Jurkat, Clone E6-1 (cell line): ENCODE data around the gene ZFR2.
"Not testable (repeated sequence)": the region's sequence is repeated elsewhere in the genome, so short reads cannot be mapped to it uniquely, and the experiment has no call there.

Experiments
- DNase-seq: peaks from one replicate; pipeline ENCODE4 v3.0.0-alpha.2; 2011; ENCODE audit warnings: low read depth, low spot score
- H3K4me3 ChIP-seq: 2 replicates; pipeline ENCODE4 v1.5.1; 2011; ENCODE audit warnings: mild to moderate bottlenecking, low read length, control low read depth, moderate library complexity

ZFR2 gene

DNA sequence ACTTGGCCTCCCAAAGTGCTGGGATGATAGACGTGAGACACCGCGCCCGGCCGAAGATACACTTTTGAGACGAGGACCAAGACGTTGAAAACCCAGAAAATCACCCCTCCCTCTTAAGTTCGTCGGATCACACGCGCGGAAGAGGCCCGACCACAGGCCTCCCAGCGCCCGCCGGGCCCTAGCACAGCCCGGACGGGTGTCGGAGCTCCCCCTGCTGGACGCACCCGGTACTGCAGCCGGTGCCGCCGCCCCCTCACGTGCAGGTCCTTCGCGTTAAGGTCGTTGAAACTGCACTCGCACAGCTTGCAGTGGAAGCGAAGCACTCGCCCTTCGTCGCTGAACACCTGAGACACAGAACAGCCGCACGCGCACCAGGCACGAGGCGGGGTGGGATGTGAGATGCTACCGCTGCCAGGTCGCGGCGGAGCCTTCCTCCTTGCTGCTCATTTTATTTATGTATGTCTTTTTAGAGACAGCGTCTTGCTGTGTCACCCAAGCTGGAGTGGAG lies 46.9 kb downstream of the ZFR2 start:
- DNase-seq, result peak; percentile 69
- no peak overlapping the region for H3K4me3 ChIP-seq

DNA sequence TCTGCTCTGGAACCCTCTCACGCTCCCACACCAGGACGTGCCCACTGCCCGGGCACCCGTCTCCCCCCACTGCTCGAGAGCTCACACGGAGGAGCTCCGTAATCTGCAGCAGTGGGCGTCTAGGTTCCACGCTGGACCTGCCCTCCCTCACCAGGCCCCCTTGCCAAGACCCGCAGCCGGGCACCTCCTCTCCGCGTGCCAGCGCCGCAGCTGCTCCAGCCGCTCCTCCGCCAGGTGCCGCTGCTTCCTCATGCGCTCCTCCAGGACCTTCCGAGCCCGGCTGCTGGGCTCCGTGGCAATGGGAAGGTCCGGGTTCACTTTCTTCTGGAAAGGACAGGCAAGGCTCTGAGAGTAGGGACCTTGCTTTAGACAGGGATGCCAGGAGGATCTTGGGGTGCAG lies 47.7 kb downstream of the ZFR2 start:
- H3K4me3 ChIP-seq, result no peak overlapping the region

DNA sequence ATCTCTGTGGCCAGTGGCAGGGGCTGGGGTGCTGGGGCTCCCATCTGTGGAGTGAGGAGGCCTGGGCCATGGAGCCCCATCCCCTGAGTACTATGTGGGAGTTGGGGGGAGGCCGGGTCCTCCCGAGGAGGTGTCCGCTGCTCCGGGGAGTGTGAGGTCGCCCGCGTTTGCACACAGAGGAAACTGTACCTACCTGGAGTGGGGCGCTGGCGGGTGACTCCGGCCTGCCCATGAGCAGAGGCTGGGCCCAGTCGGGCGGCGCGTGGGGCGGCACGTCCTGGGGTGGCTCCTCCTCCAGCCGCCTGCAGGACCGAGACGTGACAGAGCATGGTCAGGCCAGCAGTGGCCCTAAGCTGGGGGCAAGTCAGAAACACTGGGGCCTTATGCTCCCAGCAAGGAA lies 48.8 kb downstream of the ZFR2 start:
- DNase-seq, result no peak
- no peak overlapping the region for H3K4me3 ChIP-seq

More for the DNA sequence above, 47.7 kb downstream of the ZFR2 start:
- DNase-seq, result no peak

DNA sequence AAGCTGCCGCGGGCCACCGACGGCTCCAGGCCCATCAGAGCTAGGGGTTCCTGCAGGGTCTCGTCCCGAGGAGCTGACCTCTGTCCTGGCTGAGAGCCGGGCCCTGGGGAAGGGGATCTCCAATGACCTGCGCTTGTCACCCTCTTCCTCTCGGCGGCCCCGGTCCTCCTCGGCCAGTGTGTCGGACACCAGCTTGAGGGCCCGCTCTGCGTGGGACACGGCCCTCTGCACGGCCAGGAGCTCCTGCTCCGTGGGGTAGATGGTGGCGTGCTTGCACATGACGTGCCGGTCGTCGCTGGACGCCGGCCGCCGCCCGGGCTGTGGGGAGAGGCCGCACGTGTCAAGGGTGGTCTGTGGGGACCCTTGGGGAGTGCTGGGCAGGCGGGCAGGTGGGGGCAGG lies 49.9 kb downstream of the ZFR2 start:
- no peak for DNase-seq
- no peak overlapping the region for H3K4me3 ChIP-seq

- no peak overlapping the region for H3K4me3 ChIP-seq
- no peak for DNase-seq
These were observed 50.4 kb downstream of the ZFR2 start for GRCh38 chr19:3818466-3818865.

DNA sequence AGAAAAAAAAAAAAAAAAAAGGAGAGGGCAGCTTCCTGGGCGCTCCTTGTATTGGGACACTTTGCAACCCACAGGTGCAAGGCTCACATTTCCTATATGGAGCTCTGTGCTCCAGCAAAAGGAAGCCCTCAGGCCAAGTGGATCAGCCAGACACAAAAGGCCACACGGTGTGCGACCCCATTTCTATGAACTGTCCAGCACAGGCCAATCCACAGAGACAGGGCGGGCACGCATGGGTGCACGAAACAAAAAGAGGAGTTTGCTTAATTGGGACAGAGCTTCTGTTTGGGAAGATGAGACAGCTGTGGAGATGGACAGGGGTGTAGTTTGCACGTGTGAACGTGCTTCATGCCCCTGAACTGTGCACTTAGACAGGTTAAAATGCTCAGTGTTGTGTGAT lies 51.1 kb downstream of the ZFR2 start:
- no peak overlapping the region for H3K4me3 ChIP-seq
- no peak for DNase-seq

GRCh38 chr19:3816566-3817218 lies 52.1 kb downstream of the ZFR2 start:
- no peak overlapping the region for H3K4me3 ChIP-seq
- DNase-seq, result no peak

DNA sequence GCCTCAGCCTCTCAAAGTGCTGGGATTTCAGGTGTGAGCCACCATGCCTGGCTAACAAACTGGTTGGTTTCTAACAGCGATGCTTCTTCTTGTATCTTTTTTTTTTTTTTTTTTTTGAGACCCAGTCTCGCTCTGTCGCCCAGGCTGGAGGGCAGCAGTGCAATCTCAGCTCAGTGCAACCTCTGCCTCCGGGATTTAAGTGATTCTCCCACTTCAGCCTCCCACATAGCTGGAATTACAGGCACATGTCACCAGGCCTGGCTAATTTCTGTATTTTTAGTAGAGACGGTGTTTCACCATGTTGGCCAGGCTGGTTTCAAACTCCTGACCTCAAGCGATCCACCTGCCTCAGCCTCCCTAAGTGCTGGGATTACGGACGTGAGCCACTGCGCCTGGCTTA lies 52.7 kb downstream of the ZFR2 start:
- DNase-seq, H3K4me3 ChIP-seq: not testable (repeated sequence)

DNA sequence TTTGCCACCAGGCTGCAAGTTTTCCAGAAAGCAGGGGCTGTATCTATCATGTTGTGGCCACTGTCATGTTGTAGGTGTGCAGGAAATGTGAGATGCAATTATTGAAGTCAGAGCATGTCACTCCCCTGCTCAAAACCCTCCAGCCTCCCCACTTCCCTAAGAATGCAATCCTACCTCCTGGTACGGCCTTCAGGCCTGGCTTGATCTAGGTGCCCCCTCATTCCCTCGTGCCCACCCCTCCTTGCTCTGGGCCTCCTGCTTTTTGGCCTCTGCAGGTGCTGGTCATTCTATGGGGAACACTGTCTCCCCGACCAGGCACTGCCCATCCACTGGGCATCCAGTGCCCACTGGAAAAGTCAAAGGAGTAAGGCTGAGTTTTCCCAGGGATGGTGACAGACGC lies 54.2 kb downstream of the ZFR2 start:
- no peak overlapping the region for H3K4me3 ChIP-seq
- DNase-seq, result no peak

DNA sequence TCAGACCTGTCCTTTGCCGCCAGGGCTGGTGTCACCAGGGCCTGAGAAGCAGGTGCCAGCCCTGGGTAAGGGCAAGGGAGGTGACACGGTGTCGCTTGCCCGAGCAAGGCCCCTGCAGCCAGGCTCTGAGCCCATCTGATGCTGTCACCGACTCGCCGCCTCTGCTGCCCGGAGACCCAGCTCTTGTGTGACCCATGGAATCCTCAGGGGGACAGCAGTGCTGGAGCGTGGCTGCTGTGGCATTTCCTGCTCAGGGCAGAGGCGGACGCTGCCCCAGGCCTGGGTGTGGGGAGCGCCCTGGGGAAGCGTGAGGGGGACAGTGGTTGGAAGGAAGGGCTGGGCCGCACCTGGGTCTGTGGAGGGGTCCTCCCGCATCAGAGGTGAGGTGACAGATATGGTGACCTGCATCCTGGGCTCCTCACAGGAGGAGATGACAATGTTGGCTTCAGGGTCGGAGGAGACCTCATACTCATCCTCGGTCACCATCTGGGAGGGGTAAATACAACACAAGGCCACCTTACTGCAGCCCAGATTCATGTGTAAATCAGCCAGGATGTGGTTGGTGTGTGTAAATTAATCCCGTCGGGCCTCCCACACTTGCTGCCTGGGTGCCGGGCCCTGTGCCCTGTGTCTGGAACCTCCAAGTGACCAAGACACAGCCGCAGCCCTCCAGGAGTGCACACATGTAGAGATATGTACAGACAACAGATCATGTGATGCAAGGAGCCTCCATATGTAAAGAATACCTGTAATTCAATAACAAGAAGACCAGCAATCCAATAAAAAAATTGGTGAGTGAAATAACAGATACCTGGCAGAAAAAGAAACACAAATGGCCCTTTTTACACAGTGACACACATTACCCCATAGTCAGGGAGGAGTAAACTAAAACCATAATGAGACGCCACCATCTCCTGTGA lies 55.1 kb downstream of the ZFR2 start:
- H3K4me3 ChIP-seq, result no peak overlapping the region
- no peak for DNase-seq

DNA sequence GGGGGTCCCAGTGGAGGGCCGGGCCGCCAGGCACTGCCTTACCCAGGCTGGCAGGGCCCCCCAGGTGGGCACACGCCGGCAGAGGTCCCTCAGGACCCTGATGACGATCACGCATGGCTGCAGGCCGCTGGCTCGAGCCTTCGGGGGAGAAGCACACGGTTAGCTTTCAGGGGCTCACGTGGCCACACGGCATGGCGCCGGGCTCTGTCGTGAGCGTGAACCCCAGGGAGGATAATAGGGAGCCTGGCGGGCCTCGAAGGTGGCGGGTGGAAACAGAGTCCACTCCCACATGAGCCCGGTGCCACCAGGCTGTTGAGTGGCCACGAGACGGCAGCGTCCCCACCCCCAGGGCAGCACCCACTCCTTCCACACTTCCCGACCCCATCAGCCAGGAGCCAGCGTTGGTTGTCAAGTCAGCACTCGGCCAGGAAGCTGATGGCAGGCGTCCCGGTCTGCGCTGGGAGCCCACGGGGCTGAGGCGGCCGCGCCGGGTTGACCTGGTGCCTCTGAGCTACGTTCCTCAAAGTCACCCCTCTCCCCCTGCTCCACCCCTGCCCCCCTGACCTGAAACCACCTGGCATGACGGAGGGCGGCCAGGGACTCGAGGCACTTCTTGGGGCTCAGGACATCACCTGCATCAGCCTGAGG lies 58.0 kb downstream of the ZFR2 start:
- DNase-seq, result no peak
- no peak overlapping the region for H3K4me3 ChIP-seq

DNA sequence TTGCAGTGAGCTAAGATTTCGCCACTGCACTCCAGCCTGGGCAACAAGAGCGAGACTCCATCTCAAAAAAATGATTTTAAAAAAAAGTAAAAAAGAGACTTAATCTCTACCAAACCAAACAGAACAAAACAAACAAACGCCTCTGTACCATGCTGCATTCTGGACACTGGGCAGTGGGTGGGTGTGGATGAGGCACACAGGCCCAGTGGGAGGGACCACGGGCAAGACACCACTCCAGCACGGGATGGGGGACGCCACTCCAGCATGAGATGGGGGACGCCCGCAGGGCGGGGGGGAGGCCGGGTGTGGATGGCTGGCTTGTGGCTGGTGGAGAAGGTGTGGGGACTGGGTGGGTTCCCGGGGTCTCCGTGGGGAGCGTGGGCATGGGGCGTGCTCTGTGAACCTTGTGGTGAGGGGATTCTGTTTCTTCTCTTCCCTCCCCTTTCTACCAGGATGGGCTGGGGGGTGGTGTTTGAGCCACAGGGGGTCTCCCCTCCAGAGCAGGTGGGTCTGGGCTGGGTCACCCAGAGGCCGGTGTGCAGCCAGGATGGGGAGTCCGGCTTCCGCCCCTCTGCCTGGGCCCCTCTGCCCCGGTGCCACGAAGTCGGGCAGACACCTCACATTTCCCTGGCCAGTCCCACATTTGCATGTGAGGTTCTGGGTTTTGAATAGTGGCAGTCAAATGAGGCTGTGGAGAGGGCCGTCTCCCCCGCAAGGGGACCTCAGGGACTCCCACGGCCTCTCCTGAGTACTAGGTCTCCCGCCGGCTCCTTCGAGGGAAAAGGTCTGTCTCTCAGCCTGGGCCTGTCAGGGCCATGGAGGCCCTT lies 58.7 kb downstream of the ZFR2 start:
- H3K4me3 ChIP-seq, result no peak overlapping the region
- no peak for DNase-seq

DNA sequence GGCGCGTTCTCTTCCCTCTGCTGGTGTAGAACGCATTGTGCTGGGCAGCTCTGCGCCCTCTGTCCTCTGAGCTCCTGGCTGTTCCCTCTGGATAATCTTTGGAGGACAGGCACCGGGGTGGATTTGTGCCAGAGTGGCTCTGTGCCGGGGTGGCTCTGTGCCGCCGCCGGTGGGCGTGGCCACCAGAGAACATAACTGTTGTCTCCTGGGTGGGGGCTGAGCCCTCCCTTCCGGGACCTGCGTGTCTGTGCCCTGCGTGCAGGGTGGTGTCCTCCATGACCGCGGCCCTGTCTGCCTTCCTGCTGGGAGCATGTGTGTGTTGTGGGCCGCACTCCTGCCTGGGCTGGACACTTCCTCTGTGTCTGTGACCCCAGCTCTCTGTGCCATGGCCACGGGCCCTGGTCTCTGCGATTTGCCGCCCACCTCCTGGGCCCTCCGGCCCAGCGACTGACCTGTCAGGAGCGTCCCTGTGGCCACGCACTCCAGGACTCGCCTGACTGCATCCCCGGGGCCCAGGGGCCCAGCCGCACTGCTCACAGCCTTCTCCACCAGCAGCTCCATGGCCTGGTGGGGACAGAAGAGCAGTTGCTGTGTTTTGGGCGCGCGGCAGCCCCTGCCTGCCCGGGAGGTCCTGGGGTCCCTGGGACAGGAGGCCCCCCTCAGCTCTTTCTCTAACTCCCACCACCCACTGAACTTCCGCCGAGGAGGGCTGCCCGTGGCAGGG lies 60.3 kb downstream of the ZFR2 start:
- no peak for DNase-seq
- H3K4me3 ChIP-seq, result no peak overlapping the region

DNA sequence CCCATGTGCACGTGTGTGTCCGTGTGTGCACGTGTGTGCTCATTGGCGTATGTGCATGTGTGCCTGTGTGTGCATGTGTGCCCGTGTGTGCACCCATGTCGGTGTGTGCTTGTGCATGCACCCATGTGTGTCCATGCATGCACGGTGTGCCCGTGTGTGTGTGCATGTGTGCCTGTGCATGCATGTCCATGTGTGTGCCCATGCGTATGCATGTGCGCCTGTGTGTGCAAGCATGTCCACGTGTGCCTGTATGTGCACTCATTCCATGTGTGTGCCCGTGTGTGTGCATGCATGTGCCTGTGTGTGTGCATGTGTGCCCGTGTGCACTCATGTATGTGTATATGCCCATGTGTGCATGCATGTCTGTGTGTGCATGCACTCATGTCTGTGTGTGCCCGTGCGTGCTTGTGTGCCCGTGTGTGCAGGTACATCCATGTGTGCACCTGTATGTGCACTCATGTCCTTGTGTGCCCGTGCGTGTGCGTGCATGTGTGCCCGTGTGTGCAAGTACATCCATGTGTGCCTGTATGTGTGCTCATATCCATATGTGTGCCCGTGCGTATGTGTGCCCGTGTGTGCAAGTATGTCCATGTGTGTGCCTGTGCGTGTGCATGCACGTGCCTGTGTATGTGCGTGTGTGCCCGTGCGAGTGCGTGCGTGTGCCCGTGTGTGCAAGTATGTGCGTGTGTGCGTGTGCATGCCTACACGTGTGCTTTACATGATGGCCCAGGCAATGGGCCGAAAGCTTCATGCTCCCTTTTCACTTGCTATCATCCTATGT lies 61.1 kb downstream of the ZFR2 start:
- no peak for DNase-seq
- no peak overlapping the region for H3K4me3 ChIP-seq

DNA sequence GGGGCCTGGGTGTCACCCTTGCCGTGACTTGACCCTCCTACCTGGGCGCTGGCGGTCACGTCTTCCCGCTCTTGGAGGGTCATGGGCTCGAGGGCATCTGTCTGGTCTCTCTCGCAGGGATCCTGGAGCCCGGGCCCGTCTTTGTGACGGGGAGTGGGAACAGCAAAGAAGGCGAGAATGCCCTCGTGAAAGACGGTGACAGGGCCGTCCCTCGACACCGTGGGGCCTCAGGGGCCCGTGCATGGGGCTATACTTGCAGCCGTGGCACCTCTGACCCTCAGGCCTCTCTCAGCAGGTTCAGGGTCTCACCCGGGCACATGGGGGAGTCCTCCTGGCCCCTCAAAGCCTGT lies 61.7 kb downstream of the ZFR2 start:
- no peak for DNase-seq
- H3K4me3 ChIP-seq, result no peak overlapping the region

DNA sequence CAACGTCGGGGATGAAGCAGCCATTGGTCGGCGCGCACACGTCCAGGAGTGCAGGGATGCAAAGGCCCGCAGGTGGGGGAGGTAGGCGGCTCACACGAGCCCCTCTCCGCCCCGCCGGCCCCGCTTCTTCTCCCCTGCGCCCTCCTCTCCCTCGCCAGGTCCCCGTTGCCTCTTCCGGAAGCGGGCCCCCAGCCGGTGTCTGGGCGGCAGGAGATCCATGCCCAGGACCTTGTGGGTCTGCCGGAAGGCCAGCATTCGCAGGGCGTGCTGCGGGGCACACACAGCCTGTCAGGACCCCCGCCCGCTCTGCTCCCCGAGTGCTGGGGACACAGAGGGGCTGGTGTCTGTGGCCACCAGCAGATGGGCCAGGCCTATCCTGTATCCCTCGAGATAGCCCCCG lies 63.0 kb downstream of the ZFR2 start:
- no peak for DNase-seq
- no peak overlapping the region for H3K4me3 ChIP-seq

GRCh38 chr19:3804429-3804828 lies 64.4 kb downstream of the ZFR2 start:
- DNase-seq, result no peak
- no peak overlapping the region for H3K4me3 ChIP-seq

- no peak for DNase-seq
- no peak overlapping the region for H3K4me3 ChIP-seq
These were observed 64.9 kb downstream of the ZFR2 start for GRCh38 chr19:3803986-3804385.
